NCI-H748 (cell line): ENCODE measurements around the gene ZMYM2.

ENCODE experiments used
- DNase-seq: peaks from one replicate; lab custom pipeline; 2025; ENCODE audit not compliant: unreplicated experiment; lab: John Stamatoyannopoulos, UW

Gene ZMYM2

DNA sequence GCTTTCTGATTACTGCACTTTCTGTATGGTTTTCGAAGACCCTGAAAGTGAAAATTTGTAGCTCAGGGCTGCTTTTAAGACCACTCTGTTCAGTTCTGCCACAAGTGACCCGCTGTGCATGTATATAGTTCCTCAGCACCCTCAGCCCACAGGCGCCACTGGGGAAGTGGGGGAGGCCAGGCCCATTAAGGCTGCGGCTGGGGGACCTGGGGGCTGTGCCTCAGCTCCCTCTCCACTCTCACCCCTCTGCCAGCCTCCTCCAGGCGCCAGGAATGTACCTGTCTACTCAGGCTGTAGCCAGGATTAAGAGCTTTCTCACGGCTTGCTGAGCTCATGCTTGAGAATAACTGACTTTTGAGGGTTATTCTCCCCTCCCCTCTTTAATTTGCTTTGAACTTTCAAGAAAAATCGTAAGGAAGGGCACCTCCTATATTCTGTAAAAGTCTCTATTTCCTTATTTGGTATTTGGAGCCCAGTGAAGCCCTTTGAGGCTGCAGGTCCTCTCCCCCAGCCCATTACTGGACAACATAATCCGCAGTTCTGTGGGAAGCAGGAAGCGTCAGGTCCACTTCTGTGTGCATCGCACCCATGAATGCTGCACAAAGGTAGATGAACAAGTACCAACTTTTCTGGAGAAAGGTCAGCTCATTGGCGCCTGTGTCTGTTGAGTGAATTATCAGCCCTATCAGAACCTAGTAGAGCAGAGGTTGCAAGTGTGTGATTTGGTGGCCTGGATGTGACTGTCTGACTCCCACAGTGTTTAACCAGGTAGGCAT, 172.7 kb downstream of the ZMYM2 start:
- DNase-seq, result no peak

DNA sequence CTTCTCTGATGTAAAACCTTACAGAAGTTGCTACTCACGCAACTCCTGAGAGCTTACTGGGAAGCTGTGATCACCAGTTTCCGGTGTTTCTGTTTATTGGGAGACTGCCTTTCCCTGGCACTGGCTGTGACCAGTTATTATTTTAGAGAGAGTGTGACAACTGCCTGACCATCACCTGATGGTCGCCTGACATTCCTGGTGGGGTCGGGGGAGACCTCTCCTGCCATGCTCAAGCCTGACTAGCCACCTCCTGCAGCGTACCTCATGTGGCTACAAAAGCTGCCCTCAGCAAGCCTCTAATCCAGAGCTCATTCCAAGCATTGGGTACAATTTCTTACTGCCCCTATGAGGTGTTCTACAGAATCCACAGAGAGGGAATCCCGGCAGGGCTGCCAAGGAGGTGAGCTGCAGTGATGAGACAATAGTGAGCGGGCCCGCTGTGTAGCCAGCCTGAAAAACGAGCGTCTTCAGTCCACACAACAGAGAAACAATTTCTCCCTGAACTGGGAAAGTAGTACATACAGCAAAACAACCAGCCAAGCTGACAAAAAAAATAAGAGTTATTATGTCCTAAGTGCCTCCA, 173.6 kb downstream of the ZMYM2 start:
- no peak for DNase-seq

DNA sequence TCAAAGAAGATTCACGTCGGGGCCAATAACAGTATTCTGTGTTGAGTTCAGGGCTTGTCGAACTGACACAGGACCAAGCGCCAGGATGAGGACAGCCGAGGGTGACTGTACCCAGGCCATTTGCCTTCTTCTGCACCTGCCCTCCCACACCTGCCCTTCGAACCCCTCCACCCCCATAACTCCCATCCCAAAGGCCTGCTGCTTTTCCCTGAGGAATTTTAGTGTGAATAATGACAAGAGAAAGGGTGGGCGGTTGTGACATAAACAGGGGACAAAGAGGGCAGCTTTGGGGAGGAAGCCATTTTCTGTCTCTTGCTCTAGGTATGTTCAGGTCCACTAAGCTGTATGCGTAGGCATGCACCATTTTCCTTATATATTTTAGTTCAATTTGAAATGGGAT, 176.2 kb downstream of the ZMYM2 start:
- DNase-seq, result no peak

DNA sequence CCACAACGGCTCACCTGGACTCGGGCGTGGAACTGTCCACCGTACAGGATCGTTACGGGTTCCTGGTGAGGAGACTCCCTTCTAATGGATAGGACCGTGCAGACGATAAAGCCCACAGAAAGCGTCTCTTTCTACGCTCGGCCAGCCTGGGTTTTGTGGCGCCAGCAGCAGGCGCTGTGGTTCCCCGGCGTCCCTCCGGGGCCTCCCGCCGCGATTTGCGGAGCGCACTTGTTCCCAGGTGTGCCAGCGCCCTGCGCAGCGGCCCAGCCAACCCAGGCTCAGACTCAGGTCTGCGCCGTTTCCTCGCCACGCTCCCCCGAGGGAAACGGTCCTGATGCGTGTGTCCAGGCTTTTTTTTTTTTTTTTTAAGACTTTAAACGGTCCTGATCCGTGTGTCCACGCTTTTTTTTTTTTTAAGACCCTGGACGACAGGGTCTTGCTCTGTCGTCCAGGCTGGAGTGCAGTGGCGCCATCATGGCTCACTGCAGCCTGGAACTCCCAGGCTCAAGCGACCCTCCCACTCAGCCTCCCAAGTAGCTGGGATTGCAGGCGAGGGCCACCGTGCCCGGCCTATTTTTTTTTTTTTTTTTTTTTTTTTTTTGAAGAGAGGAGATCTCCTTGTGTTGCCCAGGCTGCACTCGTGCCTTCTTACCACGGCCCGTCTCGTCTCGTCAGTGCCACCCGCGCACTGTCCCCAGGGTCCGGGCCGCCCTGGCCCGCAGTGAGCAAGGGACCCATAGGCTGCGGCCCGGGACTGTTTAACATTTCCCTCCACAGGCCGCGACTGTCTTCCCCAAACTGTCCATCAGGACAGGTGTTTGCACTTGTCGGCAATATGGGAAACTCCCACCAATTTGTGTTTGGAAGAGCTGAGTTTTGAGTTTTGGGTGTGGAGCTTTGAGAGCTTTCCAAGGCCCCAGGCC, 178.5 kb downstream of the ZMYM2 start:
- no peak for DNase-seq

- no peak for DNase-seq
These were observed 179.3 kb downstream of the ZMYM2 start for GRCh38 chr13:20137875-20138274.

DNA sequence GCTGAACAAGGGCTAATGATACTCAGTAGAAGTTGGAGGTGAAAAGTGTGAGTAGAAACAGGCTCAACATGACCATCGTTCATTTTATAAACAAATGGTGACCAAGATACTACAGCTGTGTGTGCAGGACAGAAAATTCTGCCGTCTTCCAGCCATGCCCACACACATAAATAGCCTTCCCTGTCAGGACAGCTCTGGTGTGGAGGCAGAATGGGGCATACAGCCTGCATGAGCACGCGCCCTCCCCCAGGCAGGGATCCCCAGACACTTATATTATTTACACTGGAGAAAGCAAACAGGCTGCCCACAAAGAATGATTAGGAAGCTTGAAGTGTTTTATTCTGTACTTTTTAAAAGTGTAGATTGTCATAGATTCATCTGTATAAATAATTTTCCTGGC, 182.0 kb downstream of the ZMYM2 start:
- no peak for DNase-seq
